ENCODE results near the gene DSCAML1.

DSCAML1 gene

DNA sequence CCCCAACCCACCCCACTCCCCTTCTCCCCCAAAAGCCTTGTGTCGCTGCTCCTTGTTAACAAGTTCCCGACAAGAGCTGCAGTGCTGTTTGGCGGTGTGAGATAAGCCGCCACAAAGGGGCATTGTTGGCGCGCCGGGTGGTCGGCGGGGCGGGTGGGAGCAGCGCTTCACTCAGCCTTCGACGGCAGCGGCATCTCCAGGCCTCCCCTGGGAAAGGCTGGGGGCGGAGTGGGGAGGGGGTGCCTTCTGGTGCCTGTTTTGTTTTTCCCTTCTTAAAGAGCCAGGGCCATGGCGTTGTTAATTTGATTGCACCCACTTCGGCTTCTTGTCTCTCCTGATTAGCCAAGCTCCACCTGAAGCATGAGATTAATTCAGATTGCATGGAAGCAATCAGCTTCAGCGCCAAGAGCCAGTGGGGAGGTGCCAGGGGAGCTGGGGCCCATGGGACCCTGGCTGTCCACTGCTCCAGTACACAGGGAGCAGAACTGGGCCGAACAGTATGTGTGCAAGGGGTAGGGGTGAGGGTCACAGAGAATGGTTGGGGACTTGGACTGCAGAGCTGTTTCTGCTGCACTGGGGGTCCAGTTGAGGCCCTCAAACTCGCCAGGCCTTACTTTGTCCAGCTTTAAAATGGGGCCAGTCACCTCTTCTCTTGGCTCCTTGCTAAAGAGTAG is 304.3 kb downstream of the DSCAML1 start:
- DNase-seq (ENCODE audit: low read depth in 2 of 2): no peak

DNA sequence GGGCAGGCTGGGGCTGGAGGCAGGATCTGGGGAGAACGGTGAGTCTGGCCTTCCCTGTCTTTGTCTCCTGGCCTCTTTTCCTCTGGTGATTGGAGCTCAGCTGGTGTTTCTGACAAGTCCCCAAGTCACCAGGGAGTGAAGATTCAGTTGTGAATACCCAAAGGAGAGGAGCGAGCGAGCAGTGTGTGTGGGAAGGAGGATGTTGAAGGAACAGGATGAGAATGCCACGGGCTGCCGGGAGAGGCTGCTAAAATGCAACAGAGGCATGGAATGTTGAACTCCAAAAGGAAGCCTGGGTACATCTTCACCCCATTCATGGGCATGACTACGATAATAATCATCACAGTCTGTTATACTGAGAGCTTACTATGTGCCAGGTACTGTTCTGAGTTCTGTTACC is 306.1 kb downstream of the DSCAML1 start:
- no peak for DNase-seq (ENCODE audit: low read depth in 2 of 2)

DNA sequence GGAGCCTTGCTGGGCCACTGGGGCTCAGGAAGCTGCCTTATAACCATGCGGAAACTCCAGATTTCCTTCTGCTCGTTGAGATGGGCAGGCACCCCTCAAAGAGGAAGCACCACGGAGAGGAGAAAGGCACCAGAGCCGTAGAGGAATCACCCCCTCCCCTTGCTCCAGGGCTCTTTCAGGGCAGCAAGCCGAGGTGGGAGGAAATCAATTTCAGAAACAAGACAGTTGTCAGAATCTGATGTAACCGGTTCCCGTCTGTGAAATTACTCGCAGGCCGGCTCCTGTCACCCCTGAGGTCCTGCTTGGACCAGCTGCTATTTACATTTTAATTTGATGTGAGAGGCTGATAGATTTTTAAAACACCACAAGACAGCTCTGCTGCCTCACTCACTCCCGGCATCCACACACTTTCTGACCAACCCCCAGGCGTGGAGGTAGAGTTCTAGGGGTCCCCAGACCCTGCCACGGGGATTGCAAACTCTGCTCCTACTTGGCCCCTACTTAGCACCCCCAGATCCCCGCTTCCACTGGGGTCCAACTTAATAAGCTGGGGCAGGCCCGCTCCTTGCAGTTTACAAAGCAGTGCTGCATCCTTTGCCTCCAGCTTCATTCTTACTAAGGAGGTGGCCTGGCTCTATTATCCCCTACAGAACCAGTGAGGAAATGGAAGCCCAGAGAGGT is 306.9 kb downstream of the DSCAML1 start:
- no peak for DNase-seq (ENCODE audit: low read depth in 2 of 2)

DNA sequence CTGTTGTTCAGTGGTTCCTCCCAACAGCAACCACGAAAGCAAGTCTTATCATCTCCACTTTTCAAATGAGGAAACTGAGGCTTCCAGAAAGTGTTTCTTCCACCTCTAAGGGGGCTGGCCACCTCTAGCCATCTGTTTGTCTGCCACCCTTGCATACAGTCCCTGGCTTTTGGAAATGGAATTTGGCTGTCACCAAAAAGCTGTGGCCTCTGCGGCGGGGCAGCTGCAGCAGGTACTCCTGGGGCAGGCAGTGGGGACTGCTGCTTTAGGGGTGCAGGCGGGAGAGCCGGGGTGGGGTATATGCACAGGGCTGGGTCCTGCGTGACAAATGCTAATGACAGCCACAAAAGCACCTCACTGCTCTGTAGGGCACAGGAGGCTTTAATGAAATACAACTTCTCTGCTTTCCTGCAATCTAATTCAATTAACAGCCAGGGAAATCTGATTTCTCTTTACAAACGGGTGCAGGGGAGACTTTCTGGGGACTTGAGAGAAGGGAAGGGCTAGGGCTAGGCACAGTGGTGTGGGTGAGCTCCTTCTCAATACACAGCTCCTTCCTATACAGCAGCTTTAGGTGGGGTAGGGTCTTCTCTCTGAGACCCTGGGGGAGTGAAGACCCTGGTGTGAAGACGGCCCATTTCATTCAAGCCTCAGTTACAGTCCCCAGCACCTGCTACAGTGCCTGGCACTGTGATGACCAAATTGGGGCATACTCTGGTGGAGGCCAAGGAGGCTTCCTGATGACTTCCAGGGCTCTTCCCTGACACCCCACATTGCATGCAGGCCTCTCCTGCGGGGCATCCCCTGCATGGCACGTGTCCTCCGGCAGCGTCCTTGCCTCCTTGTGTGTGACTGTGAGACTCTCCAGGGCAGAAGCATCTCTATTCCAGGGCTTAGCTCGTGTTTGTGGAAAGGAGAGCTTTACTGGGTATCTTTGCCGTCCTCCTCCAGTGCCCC is 307.7 kb downstream of the DSCAML1 start:
- no peak for DNase-seq (ENCODE audit: low read depth in 2 of 2)

DNA sequence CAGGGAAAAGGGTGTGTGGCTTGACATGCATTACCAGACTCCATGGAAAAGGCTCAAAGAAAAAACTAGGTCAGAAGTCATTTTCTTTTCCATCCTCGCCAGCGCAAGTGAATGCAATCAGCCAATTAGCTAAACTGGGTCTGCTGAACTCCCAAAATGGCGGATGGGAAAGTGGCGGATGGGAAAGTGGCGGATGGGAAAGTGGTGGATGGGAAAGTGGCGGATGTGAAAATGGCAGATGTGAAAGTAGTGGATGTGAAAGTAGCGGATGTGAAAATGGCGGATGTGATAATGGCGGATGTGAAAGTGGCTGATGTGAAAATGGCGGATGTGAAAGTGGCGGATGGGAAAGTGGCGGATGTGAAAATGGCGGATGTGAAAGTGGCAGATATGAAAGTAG is 311.0 kb downstream of the DSCAML1 start:
- DNase-seq (ENCODE audit: low read depth in 2 of 2): no peak

DNA sequence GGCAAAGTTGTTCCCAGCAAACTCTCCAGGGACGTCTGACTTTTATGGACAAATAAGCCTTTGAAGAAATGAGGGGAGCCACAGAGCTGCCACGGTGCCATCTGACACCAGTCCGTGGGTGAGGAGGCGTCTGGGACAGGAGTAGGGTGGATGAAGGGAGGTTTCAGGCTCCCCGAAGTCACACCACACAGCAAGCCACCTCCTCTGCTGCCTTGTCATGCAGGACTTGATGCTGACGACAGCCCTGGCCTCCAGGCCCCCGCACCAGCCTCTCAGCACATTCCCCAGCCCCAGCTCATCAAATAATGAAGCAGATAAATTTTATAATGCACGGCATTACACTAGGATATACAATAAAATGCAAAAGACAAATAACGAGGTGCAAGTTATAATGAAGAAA is 312.9 kb downstream of the DSCAML1 start:
- DNase-seq (ENCODE audit: low read depth in 2 of 2): no peak

DNA sequence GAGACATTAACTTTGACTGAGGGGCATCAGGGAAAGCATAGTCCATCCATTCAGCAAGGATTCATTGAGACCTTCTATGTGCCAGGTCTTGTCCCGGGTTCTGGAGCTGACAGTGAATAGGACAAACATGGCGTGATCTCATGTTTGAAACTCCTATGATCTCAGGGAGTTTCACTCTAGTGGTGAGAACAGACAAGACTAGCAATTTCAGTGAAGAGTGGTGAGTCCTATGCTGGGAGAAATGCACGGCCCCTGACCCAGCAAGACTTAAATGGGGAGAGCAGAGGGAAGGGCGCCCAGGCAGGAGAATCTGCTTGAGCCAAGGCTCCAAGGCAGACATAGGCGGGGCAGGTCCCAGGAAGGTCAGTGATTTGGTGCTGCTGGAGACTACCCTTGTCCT is 313.6 kb downstream of the DSCAML1 start:
- no peak for DNase-seq (ENCODE audit: low read depth in 2 of 2)

DNA sequence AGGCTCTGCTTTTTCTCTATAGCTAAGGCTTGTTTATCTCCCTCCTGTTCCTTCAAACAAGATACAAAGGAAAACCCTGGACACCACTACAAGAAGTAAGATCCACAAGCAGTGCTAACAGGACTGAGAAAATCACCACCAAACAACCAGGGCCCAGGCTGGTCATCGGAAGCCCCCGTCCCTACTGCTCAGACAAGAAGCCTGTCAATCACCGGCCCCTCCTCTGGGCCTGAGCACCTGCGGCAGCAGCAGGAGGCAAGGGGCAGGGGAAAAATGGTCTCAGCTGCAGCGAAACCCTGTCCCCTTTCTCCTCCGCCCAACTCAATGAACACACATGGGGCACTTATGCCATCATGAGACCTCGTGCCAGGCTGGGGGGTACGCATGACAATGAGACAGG is 314.1 kb downstream of the DSCAML1 start:
- no peak for DNase-seq (ENCODE audit: low read depth in 2 of 2)

DNA sequence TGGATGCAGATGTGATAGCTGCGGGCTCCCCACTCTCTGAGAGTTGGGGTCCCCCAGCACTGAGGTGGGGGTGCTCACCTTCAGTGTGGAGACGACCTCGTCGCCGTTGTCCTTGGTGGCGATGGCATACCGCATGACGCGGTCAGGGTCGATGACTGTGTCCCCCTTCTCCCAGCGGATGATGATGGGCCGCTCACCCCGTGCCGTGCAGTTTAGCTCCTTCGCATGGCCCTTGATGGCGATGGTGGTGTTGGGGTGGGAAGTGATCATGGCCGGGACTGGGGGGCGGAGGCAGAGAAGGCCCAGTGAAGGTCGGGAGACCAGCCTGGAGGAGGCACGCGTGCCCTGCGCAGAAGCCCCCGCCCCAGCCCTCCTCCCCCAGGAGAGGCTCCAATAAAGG is 315.1 kb downstream of the DSCAML1 start:
- no peak for DNase-seq (ENCODE audit: low read depth in 2 of 2)

DNA sequence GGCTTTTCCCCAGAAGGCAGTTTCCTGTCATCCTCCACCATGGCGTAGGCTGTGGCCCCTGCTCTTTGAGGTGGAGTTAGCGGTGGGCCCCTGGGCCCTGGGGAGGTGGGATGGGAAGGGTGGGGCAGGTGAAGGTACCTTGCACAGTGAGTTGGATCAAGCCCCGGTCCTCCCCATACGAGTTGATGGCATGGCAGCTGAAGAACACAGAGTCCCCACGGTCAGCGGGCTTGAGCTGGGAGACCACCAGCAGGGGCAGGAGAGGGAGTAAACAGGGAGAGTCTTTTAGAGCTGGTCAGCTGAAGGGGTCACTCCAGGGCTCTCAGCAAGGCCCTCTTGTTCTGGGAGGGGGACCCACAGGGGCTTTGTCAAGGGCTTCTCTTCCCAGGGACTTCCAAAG is 316.0 kb downstream of the DSCAML1 start:
- DNase-seq (ENCODE audit: low read depth in 2 of 2): no peak

DNA sequence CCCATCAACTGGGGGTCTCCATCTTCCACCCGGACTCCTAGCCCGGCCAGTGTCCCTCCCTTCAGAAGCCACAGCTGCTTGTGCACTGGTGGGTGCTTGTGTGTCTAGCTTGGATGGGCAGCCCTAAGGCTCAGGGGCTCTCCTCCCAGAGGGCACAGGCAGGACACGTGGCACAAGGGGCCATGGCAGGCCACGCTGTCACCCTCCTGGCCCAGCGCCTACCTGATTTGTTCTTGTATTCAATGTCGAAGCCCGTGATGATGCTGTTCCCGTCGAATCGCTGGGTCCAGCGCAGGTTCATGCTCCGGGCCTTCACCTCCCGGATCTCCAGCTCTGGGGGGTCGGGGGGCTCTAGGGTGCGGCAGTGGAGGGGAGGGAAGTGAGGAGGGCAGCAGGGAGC is 316.8 kb downstream of the DSCAML1 start:
- DNase-seq (ENCODE audit: low read depth in 2 of 2): no peak

DNA sequence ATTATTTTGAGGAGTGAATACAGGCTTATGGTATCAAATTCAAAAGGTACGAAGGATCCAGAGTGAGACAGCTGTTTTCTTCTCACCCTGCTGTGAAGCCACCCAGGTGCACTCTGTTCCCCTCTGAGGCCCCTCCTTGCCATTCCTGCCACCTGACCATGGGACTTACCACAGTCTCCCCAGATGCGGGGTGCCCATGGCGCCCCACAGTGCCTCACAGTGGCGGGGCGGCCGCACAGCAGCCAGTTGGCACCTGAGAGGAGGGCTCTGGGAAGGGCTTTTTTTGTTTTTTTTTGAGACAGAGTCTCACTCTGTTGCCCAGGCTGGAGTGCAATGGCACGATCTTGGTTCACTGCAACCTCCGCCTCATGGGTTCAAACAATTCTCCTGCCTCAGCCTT is 317.6 kb downstream of the DSCAML1 start:
- DNase-seq (ENCODE audit: low read depth in 2 of 2): peak in 1 of 2 experiments; percentile 12

DNA sequence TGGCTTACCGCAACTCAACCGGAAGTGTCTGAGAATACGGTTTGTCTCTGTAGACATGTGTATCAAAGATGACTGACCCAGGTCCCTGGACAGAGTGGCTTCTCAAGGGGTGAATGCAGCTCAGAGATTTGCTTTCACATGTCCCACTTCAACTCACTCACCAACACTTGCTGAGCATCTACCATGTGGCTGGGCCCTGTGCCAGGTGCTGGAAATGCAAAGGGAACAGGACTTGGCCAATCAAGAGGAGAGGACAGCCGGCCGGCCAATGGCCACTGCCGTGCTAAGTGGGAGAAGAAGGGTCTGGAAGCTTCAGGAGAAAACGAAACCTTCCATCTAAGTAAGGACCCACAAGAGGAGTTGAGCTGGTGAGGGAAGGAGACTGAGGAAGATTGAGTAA is 318.1 kb downstream of the DSCAML1 start:
- no peak for DNase-seq (ENCODE audit: low read depth in 2 of 2)

DNA sequence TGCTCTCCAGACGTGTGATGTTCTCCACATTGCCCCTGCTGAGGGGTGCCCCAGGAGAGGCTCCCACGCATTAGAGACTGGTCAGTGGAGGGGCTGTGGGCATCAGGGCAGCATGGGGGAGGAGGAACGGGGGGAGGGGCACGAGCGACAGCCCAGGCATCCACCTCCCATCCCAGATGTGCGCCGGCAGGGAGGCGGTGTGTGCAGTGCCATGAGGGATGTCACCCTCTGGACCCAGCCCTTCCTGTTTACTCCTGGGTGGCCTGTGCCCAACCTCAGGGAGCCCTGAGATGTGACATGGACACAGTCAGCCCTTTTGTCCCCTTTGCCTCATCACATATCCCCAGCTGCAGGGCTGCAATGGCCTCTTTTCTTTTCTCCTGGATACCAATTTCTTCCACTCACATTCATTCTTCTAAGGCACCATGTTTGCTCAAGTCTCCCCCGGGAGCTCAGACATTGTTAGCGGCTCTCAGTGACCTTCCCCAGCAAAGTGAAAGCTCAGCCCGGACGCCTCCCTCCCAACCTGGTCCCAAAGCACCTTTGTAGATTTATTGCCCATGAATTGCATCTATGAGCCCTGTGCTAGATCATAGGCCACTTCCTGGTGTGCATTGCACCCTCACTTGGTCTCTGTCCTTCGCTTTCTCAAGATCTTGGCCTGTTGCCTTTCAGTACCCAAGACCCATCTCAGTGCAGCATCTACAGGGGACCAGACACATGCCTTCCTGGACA is 318.7 kb downstream of the DSCAML1 start:
- DNase-seq (ENCODE audit: low read depth in 2 of 2): no peak

DNA sequence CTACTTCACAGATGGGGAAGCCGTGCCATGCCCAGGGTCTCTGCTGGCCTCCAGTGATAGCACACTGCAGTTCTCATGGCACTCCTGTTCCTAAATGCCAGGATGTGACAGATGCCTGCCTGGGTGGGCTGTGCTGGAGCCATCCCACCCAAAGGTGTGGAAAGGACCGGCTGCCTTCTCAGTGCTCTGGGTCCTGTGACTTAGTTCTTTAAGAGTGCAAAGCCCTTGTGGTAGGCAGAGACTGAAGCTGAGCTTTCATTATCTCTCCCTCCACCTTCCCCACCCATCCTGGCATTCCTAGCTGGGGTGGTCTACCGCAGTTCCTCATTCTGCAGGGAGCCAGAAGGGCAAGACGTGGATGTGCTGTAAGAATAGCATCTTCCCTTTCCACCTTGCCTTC is 319.3 kb downstream of the DSCAML1 start:
- DNase-seq (ENCODE audit: low read depth in 2 of 2): no peak

DNA sequence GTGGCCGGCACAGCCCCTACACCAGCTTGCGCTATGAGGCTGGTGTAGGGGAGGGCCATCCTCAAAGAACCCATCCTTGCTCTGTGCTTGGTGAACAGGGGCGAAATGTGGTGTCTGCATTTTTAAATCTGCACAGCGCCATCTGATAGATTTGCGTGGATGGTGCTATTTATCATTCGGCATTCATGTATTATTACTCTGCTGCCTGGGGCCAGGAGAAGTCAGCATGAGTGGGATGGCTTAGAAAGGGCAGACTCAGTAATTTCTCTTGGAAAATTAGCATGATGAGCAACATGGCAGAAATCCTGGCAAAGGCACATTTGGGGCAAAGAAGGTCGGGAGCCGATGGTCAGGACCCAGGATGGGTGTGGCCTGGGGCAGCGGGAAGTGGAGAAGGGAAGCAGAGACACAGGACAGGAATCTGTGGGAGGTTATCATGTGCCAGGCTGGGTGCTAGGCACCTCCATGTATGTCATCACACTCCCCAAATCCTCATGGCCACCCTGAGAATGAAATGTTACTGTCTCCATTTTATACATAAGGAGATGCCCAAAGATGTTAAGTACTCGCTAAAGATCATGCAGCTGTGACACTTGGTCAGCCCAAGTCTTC is 320.4 kb downstream of the DSCAML1 start:
- no peak for DNase-seq (ENCODE audit: low read depth in 2 of 2)

DNA sequence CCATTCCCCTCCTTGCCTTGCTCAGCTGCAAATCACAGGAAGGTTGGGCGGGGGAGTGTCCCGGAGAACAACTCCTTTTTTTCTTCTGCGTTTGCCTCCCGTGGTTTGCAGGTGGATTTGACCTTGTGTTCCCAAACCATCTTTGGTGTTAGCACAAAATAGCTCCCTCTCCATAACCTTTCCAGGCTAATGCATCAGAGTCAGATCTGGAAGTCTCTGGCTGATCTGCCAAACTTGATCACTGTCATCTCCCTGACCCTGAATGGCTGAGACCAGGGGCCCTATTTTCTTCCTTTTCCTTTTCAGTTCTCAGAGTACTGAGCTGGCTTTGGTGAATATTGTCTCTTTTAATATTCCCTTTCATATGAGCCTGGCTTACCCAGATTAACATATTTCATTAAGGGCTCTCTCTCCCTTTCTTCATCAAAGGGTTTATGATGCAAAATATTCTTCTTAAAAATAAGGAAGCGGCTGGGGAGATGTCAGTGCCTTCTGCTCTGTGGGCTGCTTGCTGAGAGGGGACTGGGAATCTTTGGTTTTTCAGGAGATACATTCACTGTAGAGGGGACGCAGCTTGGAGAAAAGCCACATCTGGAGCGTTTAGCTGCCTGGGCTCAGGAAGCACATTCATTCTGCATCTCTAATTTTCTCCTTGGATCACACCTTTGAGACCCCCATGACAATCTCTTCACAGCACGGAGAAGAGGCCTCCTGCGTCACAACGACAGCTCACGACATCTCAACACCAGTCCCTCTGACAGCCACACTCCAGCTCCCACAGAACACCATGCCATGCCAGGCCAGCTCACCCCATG is 321.1 kb downstream of the DSCAML1 start:
- DNase-seq (ENCODE audit: low read depth in 2 of 2): no peak

DNA sequence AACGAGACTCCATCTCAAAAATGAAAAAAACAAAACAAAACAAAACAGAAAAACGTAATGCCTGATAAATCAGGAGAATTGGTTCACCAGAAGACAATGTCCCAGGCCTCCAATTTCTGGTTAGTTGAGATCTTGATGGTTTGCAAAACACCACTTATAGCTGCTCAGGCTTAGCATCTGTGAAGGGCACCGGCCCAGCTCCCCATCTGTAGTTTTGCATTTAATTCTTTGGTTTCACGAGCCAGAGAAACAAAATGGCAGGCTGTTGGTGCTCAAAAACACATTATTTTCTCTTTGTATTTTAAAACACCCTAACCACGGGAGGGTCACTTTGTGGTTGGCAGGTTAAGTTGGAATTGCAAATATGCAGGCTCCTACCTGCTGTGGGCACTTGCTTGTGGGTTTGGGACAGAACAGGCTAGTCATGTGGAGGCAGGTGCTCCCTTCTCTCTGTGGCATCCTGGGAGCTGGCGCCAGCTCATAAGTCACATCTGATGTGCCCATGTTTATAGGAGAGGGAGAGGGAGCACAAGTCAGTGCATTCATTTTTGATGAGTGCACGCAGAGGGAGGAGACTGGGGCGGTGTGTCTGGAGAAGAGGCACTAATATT is 323.4 kb downstream of the DSCAML1 start:
- no peak for DNase-seq (ENCODE audit: low read depth in 2 of 2)

DNA sequence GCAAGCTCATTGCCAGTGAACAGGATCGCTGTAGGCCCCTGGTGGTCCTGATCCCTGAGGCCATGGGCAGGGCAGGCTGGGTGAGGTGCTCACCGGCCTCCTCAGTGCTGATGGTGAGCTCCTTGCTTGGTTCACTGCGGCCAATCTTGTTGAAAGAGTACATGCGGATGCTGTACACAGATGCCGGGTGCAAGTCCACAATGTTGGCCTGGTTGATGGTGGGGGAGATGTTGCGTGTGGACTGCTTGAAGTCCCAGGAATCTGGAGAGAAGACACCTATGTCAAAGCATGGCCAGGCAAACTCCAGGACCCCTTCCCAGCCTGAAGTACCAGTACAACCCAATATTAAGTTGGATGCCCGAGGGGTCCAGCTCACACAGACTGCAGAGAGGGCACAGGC is 325.2 kb downstream of the DSCAML1 start:
- DNase-seq (ENCODE audit: low read depth in 2 of 2): no peak

DNA sequence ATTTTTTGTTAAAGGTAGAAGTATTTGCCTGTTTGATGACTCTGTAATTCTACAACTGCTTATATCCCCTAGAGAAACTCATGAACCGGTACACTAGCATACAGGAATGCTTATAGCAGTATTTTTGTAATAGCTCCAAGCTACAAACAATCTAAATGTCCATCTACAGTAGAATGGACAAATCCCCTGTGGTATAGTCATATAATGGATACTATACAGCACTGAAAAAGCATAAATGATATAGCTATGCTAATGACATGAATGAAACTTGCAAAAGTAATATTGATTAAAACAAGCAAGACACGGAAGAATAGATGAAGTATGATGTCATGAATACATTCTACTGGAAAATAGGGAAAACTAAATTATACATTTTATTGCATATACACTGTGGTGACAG is 326.4 kb downstream of the DSCAML1 start:
- DNase-seq (ENCODE audit: low read depth in 2 of 2): no peak

Measured in stimulated activated CD4-positive, alpha-beta T cell treated with anti-CD3 and anti-CD28 coated beads, Interleukin-12 subunit alpha, Interleukin-12 subunit beta, amount 100 ng/mL, for 24 hours (primary cell).